ENCODE data around the gene NFX1. TPM values are rescaled to one million over a fixed set of nuclear protein-coding genes. Genes with fewer than 3 reads are reported as not detected.

NFX1 gene
- total RNA-seq = 10 to 100 TPM; 36.3 to 45.5 (median 38.3) TPM

- H3K27me3 ChIP-seq = no peaks in the 10 kb centered on the region
- H3K9me3 ChIP-seq = no peaks in the 10 kb centered on the region
- peak within 1 kb of the TSS; percentile 82 to 95 (median 93) for H3K4me3 ChIP-seq
- intact Hi-C loops (cut with DNase I; ENCODE audit: low total_unique reads) = no loop called here
- H3K27ac ChIP-seq = peak within 1 kb of the TSS; percentile 100
- TF ChIP-seq CTCF (IDR thresholded peaks at IDR 0.05) (peak in 1 of 3 donors; percentile 21), POLR2A (IDR thresholded peaks at IDR 0.05) (peak; percentile 87), POLR2AphosphoS5 (IDR thresholded peaks at IDR 0.05) (peak; percentile 97 to 100 (median 99))
- H3K36me3 ChIP-seq = no peaks in the 10 kb centered on the region
- peak; percentile 98 to 99 for DNase-seq (ENCODE audit: low spot score in 2 of 2)
- peaks cover 0 to 6% of the 10 kb centered on the region in 2 donors for H3K4me1 ChIP-seq
These were observed at the start of gene NFX1 for GRCh38 chr9:33290247-33291030. Gene NFX1, plus strand, starts transcription at chr9:33290516. Its CDS starts 57 bp downstream, at chr9:33290573.

GRCh38 chr9:33241298-33241697 lies 49.0 kb upstream of the NFX1 start:
- no peaks in the 10 kb centered on the region for H3K36me3 ChIP-seq
- intact Hi-C loops (cut with DNase I; ENCODE audit: low total_unique reads) = no loop called here

GRCh38 chr9:33242609-33243134 lies 47.6 kb upstream of the NFX1 start:
- H3K9me3 ChIP-seq = no peaks in the 10 kb centered on the region
- H3K27me3 ChIP-seq = no peaks in the 10 kb centered on the region
- H3K4me1 ChIP-seq = no peaks in the 10 kb centered on the region
- DNase-seq (ENCODE audit: low spot score in 2 of 2) = no peak
- intact Hi-C loops (cut with DNase I; ENCODE audit: low total_unique reads) = no loop called here
- no peak overlapping the region for H3K4me3 ChIP-seq
- H3K27ac ChIP-seq = no peak overlapping the region
- no peak for TF ChIP-seq POLR2A (IDR thresholded peaks at IDR 0.05)
- TF ChIP-seq CTCF (IDR thresholded peaks at IDR 0.05) = no peak
- TF ChIP-seq POLR2AphosphoS5 (IDR thresholded peaks at IDR 0.05) = no peak
- no peaks in the 10 kb centered on the region for H3K36me3 ChIP-seq

More at GRCh38 chr9:33241298-33241697, 49.0 kb upstream of the NFX1 start:
- no peak for DNase-seq (ENCODE audit: low spot score in 2 of 2)
- H3K4me3 ChIP-seq = no peak overlapping the region
- no peak overlapping the region for H3K27ac ChIP-seq
- H3K9me3 ChIP-seq = no peaks in the 10 kb centered on the region
- H3K4me1 ChIP-seq = no peaks in the 10 kb centered on the region
- no peak for TF ChIP-seq POLR2A (IDR thresholded peaks at IDR 0.05)
- no peak for TF ChIP-seq POLR2AphosphoS5 (IDR thresholded peaks at IDR 0.05)
- no peak for TF ChIP-seq CTCF (IDR thresholded peaks at IDR 0.05)
- H3K27me3 ChIP-seq = no peaks in the 10 kb centered on the region

GRCh38 chr9:33244137-33244784 lies 46.1 kb upstream of the NFX1 start:
- intact Hi-C loops (cut with DNase I; ENCODE audit: low total_unique reads) = no loop called here
- H3K9me3 ChIP-seq = no peaks in the 10 kb centered on the region
- no peak for TF ChIP-seq POLR2AphosphoS5 (IDR thresholded peaks at IDR 0.05)
- H3K27ac ChIP-seq = no peak overlapping the region
- H3K4me1 ChIP-seq = no peaks in the 10 kb centered on the region
- no peak overlapping the region for H3K4me3 ChIP-seq
- no peaks in the 10 kb centered on the region for H3K27me3 ChIP-seq
- no peaks in the 10 kb centered on the region for H3K36me3 ChIP-seq
- DNase-seq (ENCODE audit: low spot score in 2 of 2) = no peak

- H3K4me3 ChIP-seq = no peak overlapping the region
- no peaks in the 10 kb centered on the region for H3K9me3 ChIP-seq
- H3K4me1 ChIP-seq = no peaks in the 10 kb centered on the region
- TF ChIP-seq CTCF (IDR thresholded peaks at IDR 0.05) (no peak), POLR2AphosphoS5 (IDR thresholded peaks at IDR 0.05) (no peak), POLR2A (IDR thresholded peaks at IDR 0.05) (no peak)
- no peaks in the 10 kb centered on the region for H3K36me3 ChIP-seq
- no peak overlapping the region for H3K27ac ChIP-seq
- no peak for DNase-seq (ENCODE audit: low spot score in 2 of 2)
- intact Hi-C loops (cut with DNase I; ENCODE audit: low total_unique reads) = no loop called here
- no peaks in the 10 kb centered on the region for H3K27me3 ChIP-seq
These were observed 45.0 kb upstream of the NFX1 start for GRCh38 chr9:33245341-33245740.

Measured in breast epithelium (tissue), 4 donors.